ENCODE results near the gene B3GAT3.

B3GAT3 gene

DNA sequence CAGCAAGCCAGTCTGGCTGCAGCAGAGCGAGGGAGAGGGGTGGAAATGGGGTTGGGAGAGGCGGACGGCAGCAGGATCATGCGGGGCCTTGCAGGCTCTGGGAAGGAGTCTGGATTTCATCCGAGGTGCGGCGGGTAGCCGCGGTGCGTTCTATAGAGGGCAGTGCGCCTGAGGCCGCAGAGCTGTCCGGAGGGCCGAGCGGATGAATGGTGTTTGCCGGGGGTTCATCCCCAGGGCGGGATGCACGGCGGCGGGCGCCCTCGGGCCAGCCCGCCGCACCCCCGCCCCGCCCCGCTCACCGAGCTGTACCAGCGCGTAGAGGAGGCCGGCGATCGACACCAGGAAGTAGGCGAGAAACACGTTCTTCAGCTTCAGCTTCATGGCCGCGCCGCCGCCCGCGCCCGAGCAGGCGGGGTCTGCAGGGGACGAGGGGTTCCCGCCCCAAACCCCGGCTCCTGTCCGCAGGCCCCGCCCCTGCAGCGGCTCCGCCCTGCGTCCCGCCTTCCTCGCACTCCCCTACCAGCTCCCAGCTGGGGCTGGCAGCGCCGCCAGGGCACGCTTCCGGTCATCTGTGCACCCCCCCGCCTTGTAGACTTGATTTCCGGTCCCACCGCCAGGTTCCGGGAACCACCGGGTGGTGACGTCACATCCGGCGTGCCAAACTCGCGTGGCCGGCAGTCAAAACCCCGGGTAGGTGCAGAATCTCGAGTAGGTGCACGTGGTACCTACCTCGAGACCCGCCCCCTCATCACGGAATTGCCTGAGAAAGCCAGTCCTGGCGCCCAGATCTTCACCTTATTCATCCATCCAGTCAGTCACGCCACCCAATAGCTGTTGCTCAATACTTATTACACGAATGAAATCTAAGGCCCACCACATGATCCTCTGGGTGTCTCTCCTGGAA is at the start of gene B3GAT3 (continued):
- TF ChIP-seq, protein P1, sequence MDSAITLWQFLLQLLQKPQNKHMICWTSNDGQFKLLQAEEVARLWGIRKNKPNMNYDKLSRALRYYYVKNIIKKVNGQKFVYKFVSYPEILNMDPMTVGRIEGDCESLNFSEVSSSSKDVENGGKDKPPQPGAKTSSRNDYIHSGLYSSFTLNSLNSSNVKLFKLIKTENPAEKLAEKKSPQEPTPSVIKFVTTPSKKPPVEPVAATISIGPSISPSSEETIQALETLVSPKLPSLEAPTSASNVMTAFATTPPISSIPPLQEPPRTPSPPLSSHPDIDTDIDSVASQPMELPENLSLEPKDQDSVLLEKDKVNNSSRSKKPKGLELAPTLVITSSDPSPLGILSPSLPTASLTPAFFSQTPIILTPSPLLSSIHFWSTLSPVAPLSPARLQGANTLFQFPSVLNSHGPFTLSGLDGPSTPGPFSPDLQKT (IDR thresholded peaks at IDR 0.05; ENCODE audit: borderline replicate concordance, low read depth, low read length): peak; percentile 53; the same call in 1 of the 2 replicates

DNA sequence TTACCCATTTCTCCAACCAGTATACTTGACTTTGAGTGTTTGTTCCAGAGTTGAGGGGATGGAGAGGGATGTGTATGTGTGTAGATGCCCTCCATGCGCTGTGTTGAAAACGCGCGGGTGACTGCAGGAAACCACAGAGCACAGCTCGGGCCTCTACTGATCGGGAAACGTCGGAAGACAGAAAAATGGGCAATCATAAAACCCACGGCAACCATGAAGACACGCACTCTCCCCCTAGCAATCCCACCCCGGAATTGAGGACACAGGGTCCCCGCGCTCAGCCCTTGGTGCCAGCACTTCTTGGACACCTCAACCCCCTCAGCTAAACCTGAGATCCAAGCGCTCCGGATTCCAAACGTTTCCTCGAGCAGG is 49.4 kb upstream of the B3GAT3 start:
- H3K9me3 ChIP-seq (ENCODE audit: control insufficient read depth, insufficient read depth, low read depth, low read length): no peaks in the 10 kb centered on the region
- H3K4me3 ChIP-seq (ENCODE audit: low read depth, low read length): peak overlapping the region; percentile 84
- ChIA-PET CTCF (interaction anchor here (1.2 to 2.4 kb wide), 3 partner anchors 10 to 60 kb away, joined by 3 to 8 read pairs (median 6); no protein-coding TSS in a partner anchor), POLR2A (interaction anchor here (0.6 to 7.2 kb wide), 35 partner anchors 8 to 216 kb away, joined by 3 to 72 read pairs (median 10); partner anchors contain the start of genes AHNAK, B3GAT3, BSCL2 and C11orf98)
- peak; percentile 97 for TF ChIP-seq ZBTB20 (tag by site-specific recombination; IDR thresholded peaks at IDR 0.05)
- peak; percentile 72 for TF ChIP-seq ZNF600 (tag by site-specific recombination; IDR thresholded peaks at IDR 0.05)
- peak; percentile 14; the same call in 1 of the 2 replicates for TF ChIP-seq ZFP69B (tag by site-specific recombination; IDR thresholded peaks at IDR 0.05)
- TF ChIP-seq, protein P2, sequence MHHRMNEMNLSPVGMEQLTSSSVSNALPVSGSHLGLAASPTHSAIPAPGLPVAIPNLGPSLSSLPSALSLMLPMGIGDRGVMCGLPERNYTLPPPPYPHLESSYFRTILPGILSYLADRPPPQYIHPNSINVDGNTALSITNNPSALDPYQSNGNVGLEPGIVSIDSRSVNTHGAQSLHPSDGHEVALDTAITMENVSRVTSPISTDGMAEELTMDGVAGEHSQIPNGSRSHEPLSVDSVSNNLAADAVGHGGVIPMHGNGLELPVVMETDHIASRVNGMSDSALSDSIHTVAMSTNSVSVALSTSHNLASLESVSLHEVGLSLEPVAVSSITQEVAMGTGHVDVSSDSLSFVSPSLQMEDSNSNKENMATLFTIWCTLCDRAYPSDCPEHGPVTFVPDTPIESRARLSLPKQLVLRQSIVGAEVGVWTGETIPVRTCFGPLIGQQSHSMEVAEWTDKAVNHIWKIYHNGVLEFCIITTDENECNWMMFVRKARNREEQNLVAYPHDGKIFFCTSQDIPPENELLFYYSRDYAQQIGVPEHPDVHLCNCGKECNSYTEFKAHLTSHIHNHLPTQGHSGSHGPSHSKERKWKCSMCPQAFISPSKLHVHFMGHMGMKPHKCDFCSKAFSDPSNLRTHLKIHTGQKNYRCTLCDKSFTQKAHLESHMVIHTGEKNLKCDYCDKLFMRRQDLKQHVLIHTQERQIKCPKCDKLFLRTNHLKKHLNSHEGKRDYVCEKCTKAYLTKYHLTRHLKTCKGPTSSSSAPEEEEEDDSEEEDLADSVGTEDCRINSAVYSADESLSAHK (tag by site-specific recombination; IDR thresholded peaks at IDR 0.05): peak; percentile 23; the same call in 1 of the 2 replicates
- TF ChIP-seq ZNF2 (tag by site-specific recombination; IDR thresholded peaks at IDR 0.05): 0 out of 2 replicates have a peak, but pooled peaks have one; percentile 29
- TF ChIP-seq ZNF843 (tag by site-specific recombination; IDR thresholded peaks at IDR 0.05): 0 out of 2 replicates have a peak, but pooled peaks have one; percentile 44
- TF ChIP-seq, protein P3, sequence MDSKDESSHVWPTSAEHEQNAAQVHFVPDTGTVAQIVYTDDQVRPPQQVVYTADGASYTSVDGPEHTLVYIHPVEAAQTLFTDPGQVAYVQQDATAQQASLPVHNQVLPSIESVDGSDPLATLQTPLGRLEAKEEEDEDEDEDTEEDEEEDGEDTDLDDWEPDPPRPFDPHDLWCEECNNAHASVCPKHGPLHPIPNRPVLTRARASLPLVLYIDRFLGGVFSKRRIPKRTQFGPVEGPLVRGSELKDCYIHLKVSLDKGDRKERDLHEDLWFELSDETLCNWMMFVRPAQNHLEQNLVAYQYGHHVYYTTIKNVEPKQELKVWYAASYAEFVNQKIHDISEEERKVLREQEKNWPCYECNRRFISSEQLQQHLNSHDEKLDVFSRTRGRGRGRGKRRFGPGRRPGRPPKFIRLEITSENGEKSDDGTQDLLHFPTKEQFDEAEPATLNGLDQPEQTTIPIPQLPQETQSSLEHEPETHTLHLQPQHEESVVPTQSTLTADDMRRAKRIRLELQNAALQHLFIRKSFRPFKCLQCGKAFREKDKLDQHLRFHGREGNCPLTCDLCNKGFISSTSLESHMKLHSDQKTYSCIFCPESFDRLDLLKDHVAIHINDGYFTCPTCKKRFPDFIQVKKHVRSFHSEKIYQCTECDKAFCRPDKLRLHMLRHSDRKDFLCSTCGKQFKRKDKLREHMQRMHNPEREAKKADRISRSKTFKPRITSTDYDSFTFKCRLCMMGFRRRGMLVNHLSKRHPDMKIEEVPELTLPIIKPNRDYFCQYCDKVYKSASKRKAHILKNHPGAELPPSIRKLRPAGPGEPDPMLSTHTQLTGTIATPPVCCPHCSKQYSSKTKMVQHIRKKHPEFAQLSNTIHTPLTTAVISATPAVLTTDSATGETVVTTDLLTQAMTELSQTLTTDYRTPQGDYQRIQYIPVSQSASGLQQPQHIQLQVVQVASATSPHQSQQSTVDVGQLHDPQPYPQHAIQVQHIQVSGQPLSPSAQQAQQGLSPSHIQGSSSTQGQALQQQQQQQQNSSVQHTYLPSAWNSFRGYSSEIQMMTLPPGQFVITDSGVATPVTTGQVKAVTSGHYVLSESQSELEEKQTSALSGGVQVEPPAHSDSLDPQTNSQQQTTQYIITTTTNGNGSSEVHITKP (tag by site-specific recombination; IDR thresholded peaks at IDR 0.05): peak; percentile 83
- peak; percentile 33; the same call in 1 of the 2 replicates for TF ChIP-seq ZFP37 (tag by site-specific recombination; IDR thresholded peaks at IDR 0.05)
- TF ChIP-seq ZNF558 (tag by site-specific recombination; IDR thresholded peaks at IDR 0.05): 0 out of 2 replicates have a peak, but pooled peaks have one; percentile 49
- TF ChIP-seq ZNF394 (tag by site-specific recombination; IDR thresholded peaks at IDR 0.05; ENCODE audit: borderline replicate concordance): 0 out of 2 replicates have a peak, but pooled peaks have one; percentile 32
- TF ChIP-seq, protein P4, sequence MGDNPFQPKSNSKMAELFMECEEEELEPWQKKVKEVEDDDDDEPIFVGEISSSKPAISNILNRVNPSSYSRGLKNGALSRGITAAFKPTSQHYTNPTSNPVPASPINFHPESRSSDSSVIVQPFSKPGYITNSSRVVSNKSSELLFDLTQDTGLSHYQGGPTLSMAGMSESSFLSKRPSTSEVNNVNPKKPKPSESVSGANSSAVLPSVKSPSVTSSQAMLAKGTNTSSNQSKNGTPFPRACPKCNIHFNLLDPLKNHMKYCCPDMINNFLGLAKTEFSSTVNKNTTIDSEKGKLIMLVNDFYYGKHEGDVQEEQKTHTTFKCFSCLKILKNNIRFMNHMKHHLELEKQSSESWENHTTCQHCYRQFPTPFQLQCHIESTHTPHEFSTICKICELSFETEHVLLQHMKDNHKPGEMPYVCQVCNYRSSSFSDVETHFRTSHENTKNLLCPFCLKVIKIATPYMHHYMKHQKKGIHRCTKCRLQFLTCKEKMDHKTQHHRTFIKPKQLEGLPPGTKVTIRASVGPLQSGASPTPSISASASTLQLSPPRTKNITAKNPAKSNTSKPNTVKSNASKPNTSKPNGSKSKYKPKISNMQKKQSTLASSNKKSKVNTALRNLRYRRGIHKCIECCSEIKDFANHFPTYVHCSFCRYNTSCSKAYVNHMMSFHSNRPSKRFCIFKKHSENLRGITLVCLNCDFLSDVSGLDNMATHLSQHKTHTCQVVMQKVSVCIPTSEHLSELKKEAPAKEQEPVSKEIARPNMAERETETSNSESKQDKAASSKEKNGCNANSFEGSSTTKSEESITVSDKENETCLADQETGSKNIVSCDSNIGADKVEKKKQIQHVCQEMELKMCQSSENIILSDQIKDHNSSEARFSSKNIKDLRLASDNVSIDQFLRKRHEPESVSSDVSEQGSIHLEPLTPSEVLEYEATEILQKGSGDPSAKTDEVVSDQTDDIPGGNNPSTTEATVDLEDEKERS (tag by site-specific recombination; IDR thresholded peaks at IDR 0.05): 0 out of 2 replicates have a peak, but pooled peaks have one; percentile 23
- TF ChIP-seq ZNF624 (tag by site-specific recombination; IDR thresholded peaks at IDR 0.05): no peak
- TF ChIP-seq ZNF501 (tag by site-specific recombination; IDR thresholded peaks at IDR 0.05): peak; percentile 78; the same call in 1 of the 2 replicates
- TF ChIP-seq ZNF658 (tag by site-specific recombination; IDR thresholded peaks at IDR 0.05): no peak
- peak; percentile 66; the same call in 1 of the 2 replicates for TF ChIP-seq ZNF391 (tag by site-specific recombination; IDR thresholded peaks at IDR 0.05; ENCODE audit: borderline replicate concordance, low read depth)
- TF ChIP-seq ZNF16 (tag by site-specific recombination; IDR thresholded peaks at IDR 0.05; ENCODE audit: low read depth): no peak
- TF ChIP-seq ZNF155 (tag by site-specific recombination; IDR thresholded peaks at IDR 0.05): no peak
- peak; percentile 89 for TF ChIP-seq ZBTB17 (tag by site-specific recombination; IDR thresholded peaks at IDR 0.05)
- no peaks in the 10 kb centered on the region for H3K4me1 ChIP-seq (ENCODE audit: control insufficient read depth, insufficient read depth, low read length)
- H3K27ac ChIP-seq (ENCODE audit: extremely low read depth, low read depth, low read length): peak overlapping the region; percentile 65
- peaks cover 3 to 46% of the 10 kb centered on the region in 2 experiments; a peak in 2 of 3 replicates for H3K36me3 ChIP-seq (ENCODE audit: control insufficient read depth in 2 of 2, insufficient read depth in 1 of 2, low read length in 2 of 2)
